Subcutaneous adipose tissue (tissue), 4 donors: ENCODE results near the gene LRRN1. TPM values are rescaled to one million over a fixed set of nuclear protein-coding genes. Genes with fewer than 3 reads are reported as not detected.

Source experiments
- CTCF ChIP-seq: fragments of 450-650 bp; IDR thresholded peaks from one replicate; pipeline ENCODE4 v1.5.1; 2016; ENCODE audit warnings: low read depth, mild to moderate bottlenecking, control low read depth, antibody characterized with exemption, moderate library complexity
- total RNA-seq, 4 donors: library from RNA; depleted of rRNA; stranded (reverse); fragments of >200 nt; gene quantifications; one replicate each; pipeline ENCODE4 v1.1.0, GENCODE V29; 2016

The LRRN1 gene
- total RNA-seq, 4 donors from 2014 or later: 0.33 TPM; not detected in 3

GRCh38 chr3:3806092-3806491, 6.9 kb downstream of the LRRN1 start:
- no peak for TF ChIP-seq CTCF

DNA sequence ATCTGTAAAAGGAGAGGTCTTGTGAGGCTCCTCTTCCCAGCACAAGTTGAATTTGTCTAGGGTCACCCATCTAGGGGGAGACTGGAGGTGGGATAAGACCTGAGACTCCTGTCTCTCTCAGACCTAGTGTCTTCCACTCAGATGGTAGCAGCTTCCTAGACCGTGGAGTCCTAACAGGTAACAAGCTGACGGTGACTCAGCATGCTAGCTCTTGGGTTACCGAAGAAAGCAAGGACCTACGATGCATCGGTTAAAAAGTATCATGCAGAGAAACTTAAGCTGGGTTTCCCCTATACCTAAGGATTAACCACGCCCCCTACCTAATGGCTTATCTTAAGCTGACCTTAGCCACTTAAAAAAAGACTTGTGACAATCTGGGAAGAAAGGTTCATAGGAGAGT, 7.6 kb downstream of the LRRN1 start:
- TF ChIP-seq CTCF: no peak

DNA sequence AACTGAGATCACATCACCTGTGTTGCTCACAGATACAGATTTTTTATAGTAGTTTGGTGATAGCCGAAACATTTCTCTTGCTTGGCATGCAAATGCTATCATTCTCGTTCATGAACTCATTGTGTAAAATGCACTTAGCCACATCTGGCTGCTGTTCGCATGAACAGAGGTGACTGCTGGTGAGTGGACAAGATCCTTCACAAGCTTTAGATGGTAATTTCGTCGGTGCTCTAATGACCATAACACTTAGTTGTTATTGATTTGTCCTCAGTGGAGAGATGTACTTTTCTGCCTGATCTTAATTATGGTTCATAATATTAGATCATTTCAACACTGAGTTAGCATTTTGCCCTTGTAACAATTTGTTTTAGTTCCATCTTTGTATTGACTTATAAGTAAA, 13.8 kb downstream of the LRRN1 start:
- TF ChIP-seq CTCF: no peak

DNA sequence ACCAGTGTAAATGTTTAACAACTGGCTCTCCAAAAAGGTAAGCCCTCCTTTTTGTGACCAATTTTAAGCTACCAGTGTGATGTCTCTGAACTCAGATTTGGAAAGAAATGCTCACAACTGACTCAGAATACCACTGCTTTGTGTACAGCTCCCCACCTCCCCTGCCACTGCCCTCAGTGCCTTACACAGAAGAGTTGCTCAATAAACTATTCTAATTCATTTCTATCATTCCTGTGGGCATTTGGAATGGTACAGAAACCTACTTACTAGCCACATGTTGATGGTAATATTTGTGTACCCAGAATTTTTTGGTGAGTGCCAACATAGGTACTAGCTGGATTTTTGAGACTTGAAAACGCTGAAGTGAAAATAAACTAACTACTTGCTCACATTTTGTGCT, 16.0 kb downstream of the LRRN1 start:
- no peak for TF ChIP-seq CTCF

GRCh38 chr3:3816034-3816433, 16.8 kb downstream of the LRRN1 start:
- no peak for TF ChIP-seq CTCF

DNA sequence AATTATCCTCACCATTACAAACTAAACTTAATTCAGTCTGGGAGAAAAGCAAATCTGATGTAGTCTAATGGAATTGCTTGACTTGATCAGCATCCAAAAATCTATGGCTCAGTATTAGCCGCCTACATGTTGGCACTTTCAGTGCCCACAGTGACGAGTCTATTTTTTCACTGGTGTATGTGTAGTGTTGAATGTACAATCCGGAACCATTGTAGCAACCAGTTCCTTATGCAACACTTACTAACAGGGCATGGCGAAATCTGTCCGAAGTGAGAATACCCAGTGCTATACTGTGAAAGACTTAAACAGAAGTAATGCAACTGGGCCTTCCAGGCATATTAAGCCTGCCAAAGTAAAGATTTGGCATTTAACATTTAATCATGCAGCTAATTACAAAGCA, 18.6 kb downstream of the LRRN1 start:
- TF ChIP-seq CTCF: no peak

DNA sequence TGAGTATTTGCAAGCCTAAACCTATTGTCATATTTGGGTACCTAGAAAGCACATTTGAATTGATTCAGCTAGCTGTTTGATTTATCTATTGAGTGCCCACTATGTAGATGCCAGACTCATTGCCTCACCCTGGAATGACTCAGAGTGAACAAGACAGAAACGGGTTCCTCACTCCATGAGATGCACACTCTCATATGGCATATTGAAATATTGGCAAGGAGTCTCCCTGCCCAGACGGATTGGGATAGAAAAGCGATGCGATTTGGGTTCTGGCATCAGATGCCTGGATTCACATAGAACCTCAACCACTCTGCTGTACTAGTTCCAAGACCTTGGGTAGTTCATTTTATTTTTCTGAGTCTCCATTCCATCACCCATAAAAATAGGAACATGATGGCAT, 22.5 kb downstream of the LRRN1 start:
- TF ChIP-seq CTCF: no peak

GRCh38 chr3:3825035-3825434, 25.8 kb downstream of the LRRN1 start:
- TF ChIP-seq CTCF: no peak
